IMR-90 (cell line): ENCODE results near the gene FXYD3. TPM values are rescaled to one million over a fixed set of nuclear protein-coding genes. Genes with fewer than 3 reads are reported as not detected.

ENCODE experiments used
- ATAC-seq: fragments of 200-7000 bp; cut with Tn5 transposase; 2 replicates; pipeline ENCODE4 v1.9.1; 2020; ENCODE audit warnings: low read depth, mild to moderate bottlenecking, moderate library complexity
- BruUV-seq: library from RNA; stranded (reverse); fragments of 400-500 nt; replicated peaks from 2 replicates; lab custom pipeline; 2021; lab: Mats Ljungman, UMichigan
- CTCF ChIA-PET: fragments of 300-600 bp; formaldehyde crosslinking; extraction: SDS; loops from one replicate; lab custom pipeline; 2021; ENCODE audit warnings: antibody characterized with exemption; lab: Yijun Ruan, JAX
- POLR2A ChIA-PET: fragments of 300-600 bp; sonication (Branson Sonifier 250); formaldehyde crosslinking; loops from one replicate; lab custom pipeline; 2022; ENCODE audit warnings: antibody characterized with exemption; ENCODE audit not compliant: unreplicated experiment; lab: Charles Lee
- DNase-seq: peaks from one replicate; pipeline ENCODE4 v3.0.0; 2013
- H2AFZ ChIP-seq: replicated peaks from 2 replicates; pipeline ENCODE3; 2013; ENCODE audit warnings: low read length, mild to moderate bottlenecking; ENCODE audit not compliant: poor library complexity
- H2AK5ac ChIP-seq: 2 replicates; pipeline ENCODE4 v1.6.1; 2013; ENCODE audit warnings: low read depth, low read length, inconsistent platforms
- H2AK9ac ChIP-seq: replicated peaks from 2 replicates; pipeline ENCODE3; 2013; ENCODE audit warnings: mild to moderate bottlenecking, low read depth, low read length, moderate library complexity; ENCODE audit not compliant: poor library complexity
- H2BK120ac ChIP-seq: 2 replicates; pipeline ENCODE4 v1.6.1; 2013; ENCODE audit warnings: low read depth, low read length, inconsistent platforms
- H2BK15ac ChIP-seq: 3 replicates; pipeline ENCODE4 v1.6.1; 2013; ENCODE audit warnings: low read depth, low read length, inconsistent platforms
- H2BK20ac ChIP-seq: 2 replicates; pipeline ENCODE4 v1.6.1; 2013; ENCODE audit warnings: low read depth, mild to moderate bottlenecking, inconsistent platforms, low read length, moderate library complexity
- H2BK5ac ChIP-seq: 2 replicates; pipeline ENCODE4 v1.6.1; 2013; ENCODE audit warnings: mild to moderate bottlenecking, low read depth, low read length, inconsistent platforms; ENCODE audit not compliant: poor library complexity, severe bottlenecking
- H3K14ac ChIP-seq: replicated peaks from 2 replicates; pipeline ENCODE4 v1.6.1; 2013; ENCODE audit warnings: low read depth, low read length, inconsistent platforms
- H3K18ac ChIP-seq: 2 replicates; pipeline ENCODE4 v1.6.1; 2013; ENCODE audit warnings: low read depth, low read length, control low read depth
- H3K23ac ChIP-seq: 2 replicates; pipeline ENCODE4 v1.6.1; 2013; ENCODE audit warnings: low read depth, low read length, inconsistent platforms
- H3K27ac ChIP-seq: 2 replicates; pipeline ENCODE4 v1.5.1; 2013; ENCODE audit warnings: mild to moderate bottlenecking, control low read depth, low read length; ENCODE audit not compliant: insufficient read depth
- H3K27me3 ChIP-seq: 2 replicates; pipeline ENCODE4 v1.6.1; 2013; ENCODE audit warnings: low read length; ENCODE audit not compliant: control insufficient read depth, insufficient read depth
- H3K36me3 ChIP-seq: 2 replicates; pipeline ENCODE4 v1.6.1; 2013; ENCODE audit warnings: low read length, mixed read lengths; ENCODE audit not compliant: control insufficient read depth, insufficient read depth
- H3K4ac ChIP-seq: 2 replicates; pipeline ENCODE4 v1.6.1; 2013; ENCODE audit warnings: low read depth, low read length, inconsistent platforms
- H3K4me1 ChIP-seq: 2 replicates; pipeline ENCODE4 v1.6.1; 2013; ENCODE audit warnings: low read length, mixed read lengths; ENCODE audit not compliant: control insufficient read depth, insufficient read depth
- H3K4me2 ChIP-seq: 2 replicates; pipeline ENCODE4 v1.6.1; 2013; ENCODE audit warnings: low read depth, mild to moderate bottlenecking, control low read depth, low read length, moderate library complexity
- H3K4me3 ChIP-seq: 2 replicates; pipeline ENCODE4 v1.5.1; 2013; ENCODE audit warnings: low read depth, mild to moderate bottlenecking, control low read depth, low read length, moderate library complexity; ENCODE audit not compliant: insufficient read depth
- H3K56ac ChIP-seq: 2 replicates; pipeline ENCODE4 v1.6.1; 2013; ENCODE audit warnings: low read length, inconsistent platforms; ENCODE audit not compliant: insufficient read depth; ENCODE audit errors: extremely low read depth
- H3K79me1 ChIP-seq, 2 experiments: 2 replicates each; pipeline ENCODE4 v1.6.1; 2013; ENCODE audit warnings: low read length in 2 of 2, inconsistent platforms in 1 of 2, low read depth in 1 of 2
- H3K9ac ChIP-seq: 2 replicates; pipeline ENCODE4 v1.6.1; 2013; ENCODE audit warnings: low read depth, low read length, control low read depth
- H3K9me1 ChIP-seq: 2 replicates; pipeline ENCODE4 v1.6.1; 2013; ENCODE audit warnings: low read length, inconsistent platforms; ENCODE audit not compliant: insufficient read depth
- H3K9me3 ChIP-seq: 2 replicates; pipeline ENCODE4 v1.6.1; 2013; ENCODE audit warnings: low read length; ENCODE audit not compliant: control insufficient read depth, insufficient read depth
- H4K20me1 ChIP-seq: 2 replicates; pipeline ENCODE4 v1.6.1; 2013; ENCODE audit warnings: low read length, inconsistent platforms; ENCODE audit not compliant: insufficient read depth
- H4K5ac ChIP-seq: 2 replicates; pipeline ENCODE4 v1.6.1; 2013; ENCODE audit warnings: mild to moderate bottlenecking, low read depth, low read length, control low read depth
- H4K8ac ChIP-seq, 2 experiments: 2 replicates each; pipeline ENCODE4 v1.6.1; 2013; ENCODE audit warnings: low read depth in 2 of 2, low read length in 2 of 2, control low read depth in 1 of 2, inconsistent platforms in 1 of 2
- H4K91ac ChIP-seq: 2 replicates; pipeline ENCODE4 v1.6.1; 2013; ENCODE audit warnings: low read depth, low read length, inconsistent platforms; ENCODE audit not compliant: insufficient read depth
- RCOR1 ChIP-seq: IDR thresholded peaks from 2 replicates; pipeline ENCODE4 v1.6.1; 2012; ENCODE audit warnings: mild to moderate bottlenecking, low read length, improper control_type of control experiment; ENCODE audit not compliant: insufficient replicate concordance
- whole genome bisulfite sequencing, 2 experiments: methylation state at CpG; one replicate each; pipeline versions ENCODE4 v1.1.5 to v1.1.7; 2013; ENCODE audit warnings: missing lambda C conversion rate in 2 of 2; ENCODE audit not compliant: insufficient read length in 1 of 2; ENCODE audit errors: extremely low coverage in 2 of 2; 5-methylcytosine and 5-hydroxymethylcytosine counted together
- dilution Hi-C: fragments of 300-500 bp; cut with HindIII; formaldehyde crosslinking; loops from one replicate; pipeline ENCODE4 v1.14.3; 2018; ENCODE audit warnings: low sequenced_read_pairs; ENCODE audit not compliant: unreplicated experiment
- in situ Hi-C: fragments of 300-500 bp; cut with MboI; formaldehyde crosslinking; loops from 3 replicates; pipeline ENCODE4 v1.14.3; 2019; ENCODE audit warnings: low sequenced_read_pairs, inconsistent platforms, mixed read lengths
- intact Hi-C: fragments of 100-400 bp; cut with micrococcal nuclease; formaldehyde crosslinking; loops from 2 replicates; pipeline ENCODE4 v1.10.0; 2022
- polyA plus RNA-seq, 3 experiments: library from polyadenylated mRNA; depleted of rRNA; stranded (reverse); fragments of >200 nt; gene quantifications; 2 replicates each; pipeline ENCODE4 v1.2.3, GENCODE V29; 2012; ENCODE audit warnings: low replicate concordance in 1 of 3
- total RNA-seq: library from RNA; depleted of rRNA; stranded (reverse); fragments of >200 nt; gene quantifications from 2 replicates; pipeline ENCODE4 v1.2.3, GENCODE V29; 2012

FXYD3 gene
- total and polyA plus RNA-seq, 2 of the 4 experiments (the other 2 are of a cell fraction) = not detected

DNA sequence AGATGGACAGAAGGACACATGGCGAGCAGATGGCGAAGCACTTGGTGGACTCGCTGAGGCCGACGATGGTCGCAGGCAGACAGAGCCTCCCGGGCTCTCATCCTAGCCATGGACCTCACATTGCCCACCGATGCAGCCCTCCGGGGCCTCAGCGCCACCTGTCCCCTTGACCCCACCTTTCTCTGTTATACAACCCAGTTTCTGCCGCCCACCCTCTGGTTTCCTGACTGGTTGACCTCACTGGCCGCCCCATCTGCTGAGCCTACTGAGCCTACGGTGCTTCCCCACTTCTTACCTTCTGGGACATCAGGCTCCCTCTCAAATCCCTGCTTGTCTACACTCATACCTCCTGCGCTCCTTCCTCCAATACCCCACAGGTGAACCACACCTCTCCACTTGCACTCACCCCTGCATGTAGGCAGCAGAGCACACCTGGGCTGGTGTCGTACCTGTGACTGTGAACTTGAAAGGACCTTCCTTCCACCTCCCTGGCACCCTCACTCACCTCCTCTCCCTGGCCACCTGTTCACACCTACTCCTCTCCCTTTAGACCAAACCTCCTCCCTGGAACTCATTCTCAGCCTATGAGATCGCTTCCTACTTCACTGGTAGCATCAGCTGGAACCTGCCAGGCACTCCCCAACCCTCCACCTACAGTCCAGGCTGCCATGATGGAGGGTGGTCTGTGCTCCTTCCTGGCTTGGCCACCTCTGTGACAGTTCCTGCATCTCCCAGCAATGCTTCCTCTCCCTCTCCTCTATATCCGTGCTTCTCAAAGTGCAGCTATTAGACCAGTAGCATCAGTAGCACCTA is 38.0 kb upstream of the FXYD3 start:
- H3K4me3 ChIP-seq = no peak overlapping the region
- POLR2A ChIA-PET = no interaction called here
- DNase-seq = no peak
- intact Hi-C loops (no loop called here), in situ Hi-C loops (no loop called here), dilution Hi-C loops (no loop called here)
- no peak for TF ChIP-seq RCOR1
- H4K5ac ChIP-seq = no peak overlapping the region
- H3K9me1 ChIP-seq = no peaks in the 10 kb centered on the region
- H3K4me2 ChIP-seq = no peak overlapping the region
- H2AK5ac ChIP-seq = no peak overlapping the region
- 80% methylated on average over 14 of the region's 17 CpGs; no CpG with 5 or more reads in 1 of the 2 experiments for WGBS, 2 experiments
- no TSS peak for BruUV-seq
- H2BK5ac ChIP-seq = no peak overlapping the region
- no peak overlapping the region for H3K18ac ChIP-seq
- H3K36me3 ChIP-seq = no peaks in the 10 kb centered on the region
- H2BK15ac ChIP-seq = no peak overlapping the region
- no peak overlapping the region for H3K14ac ChIP-seq
- no peak overlapping the region for H3K23ac ChIP-seq
- no peak overlapping the region for H3K9ac ChIP-seq
- no peak for ATAC-seq
- no peak overlapping the region for H4K91ac ChIP-seq
- no peak overlapping the region for H2AFZ ChIP-seq
- no peak overlapping the region for H4K8ac ChIP-seq
- peaks cover 12% of the 10 kb centered on the region for H3K27me3 ChIP-seq
- no peak overlapping the region for H3K4ac ChIP-seq
- H3K56ac ChIP-seq = no peak overlapping the region
- no peak overlapping the region for H2BK120ac ChIP-seq
- H3K79me1 ChIP-seq = no peaks in the 10 kb centered on the region
- H2BK20ac ChIP-seq = no peak overlapping the region
- no peak overlapping the region for H2AK9ac ChIP-seq
- H3K9me3 ChIP-seq = no peaks in the 10 kb centered on the region; the same call in 1 of the 2 replicates
- CTCF ChIA-PET = no interaction called here
- no peak overlapping the region for H3K27ac ChIP-seq
- H3K4me1 ChIP-seq = no peaks in the 10 kb centered on the region
- H4K20me1 ChIP-seq = no peaks in the 10 kb centered on the region
